Stimulated activated CD4-positive, alpha-beta T cell treated with anti-CD3 and anti-CD28 coated beads, Interleukin-2, amount 100 ng/mL, for 24 hours (primary cell): Measurements from ENCODE around the gene TRMT61A.

Experiments
- DNase-seq, 2 donors: peaks; one replicate each; pipeline ENCODE4 v3.0.0-alpha.2; 2020

The TRMT61A gene

DNA sequence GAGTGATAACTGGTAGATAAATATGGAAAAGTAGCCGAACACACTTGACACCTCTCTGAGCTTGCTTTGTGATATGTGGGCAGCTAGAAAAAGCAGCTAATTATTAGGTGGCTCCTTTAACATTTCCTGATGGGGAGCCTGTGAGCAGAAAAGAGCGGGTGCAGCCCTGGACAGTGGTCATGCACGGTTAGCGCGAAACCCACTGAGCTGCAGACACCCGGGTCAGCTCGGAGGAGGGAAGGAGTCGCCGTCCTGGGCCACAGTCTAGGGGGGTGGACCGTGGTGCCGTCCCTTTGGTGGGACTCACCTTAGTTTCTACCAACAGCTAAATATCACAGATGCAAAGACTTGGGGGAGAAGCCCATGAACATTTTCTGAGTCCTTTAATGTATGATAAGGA lies 40.4 kb downstream of the TRMT61A start:
- DNase-seq: no peak

DNA sequence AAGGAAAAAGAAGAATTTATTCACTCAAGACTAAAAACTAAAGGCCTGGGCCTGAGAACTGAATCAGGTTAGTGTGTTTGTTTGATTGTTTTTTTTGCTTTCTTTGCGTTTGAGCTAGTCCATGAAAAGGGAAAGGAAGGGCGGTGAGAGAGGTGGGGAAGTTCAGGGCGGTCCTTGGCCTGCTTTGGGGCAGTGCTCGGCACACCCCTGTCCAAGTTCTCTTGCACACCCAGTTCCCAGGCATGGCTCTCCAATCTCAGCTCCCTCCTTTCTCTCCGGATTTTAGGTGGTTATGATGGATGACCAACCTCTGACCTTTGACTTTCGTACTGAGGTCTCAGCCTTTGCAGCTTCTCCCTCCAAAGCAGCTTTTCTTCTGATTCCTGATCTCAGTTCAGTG lies 45.1 kb downstream of the TRMT61A start:
- no peak for DNase-seq

DNA sequence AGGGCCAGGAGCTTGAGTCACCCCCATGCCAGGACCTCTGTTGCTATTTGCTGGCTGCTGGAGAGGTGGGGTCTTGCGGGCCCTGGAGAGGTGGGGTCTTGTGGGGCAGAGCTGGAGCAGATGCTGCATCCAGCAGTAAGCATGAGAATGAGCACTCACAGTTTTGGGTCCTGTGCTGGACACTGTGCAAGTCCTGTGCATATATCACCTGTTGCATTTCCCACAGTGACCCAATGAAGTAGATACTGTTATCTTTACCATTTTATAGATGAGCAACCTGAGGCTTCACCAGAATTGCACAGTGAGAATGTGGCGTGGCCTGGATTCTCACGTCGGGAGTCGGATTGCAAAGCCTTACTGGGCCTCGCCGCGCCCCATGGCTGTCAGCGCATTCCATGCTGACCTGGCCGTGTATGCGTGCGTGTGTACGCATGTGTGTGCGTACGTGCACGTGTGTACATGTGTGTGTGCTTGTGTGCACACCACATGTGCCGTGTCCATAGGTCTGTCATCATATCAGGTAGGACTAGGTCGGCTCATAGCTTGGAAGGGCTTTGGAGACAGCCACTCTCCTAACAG lies 45.8 kb downstream of the TRMT61A start:
- no peak for DNase-seq

DNA sequence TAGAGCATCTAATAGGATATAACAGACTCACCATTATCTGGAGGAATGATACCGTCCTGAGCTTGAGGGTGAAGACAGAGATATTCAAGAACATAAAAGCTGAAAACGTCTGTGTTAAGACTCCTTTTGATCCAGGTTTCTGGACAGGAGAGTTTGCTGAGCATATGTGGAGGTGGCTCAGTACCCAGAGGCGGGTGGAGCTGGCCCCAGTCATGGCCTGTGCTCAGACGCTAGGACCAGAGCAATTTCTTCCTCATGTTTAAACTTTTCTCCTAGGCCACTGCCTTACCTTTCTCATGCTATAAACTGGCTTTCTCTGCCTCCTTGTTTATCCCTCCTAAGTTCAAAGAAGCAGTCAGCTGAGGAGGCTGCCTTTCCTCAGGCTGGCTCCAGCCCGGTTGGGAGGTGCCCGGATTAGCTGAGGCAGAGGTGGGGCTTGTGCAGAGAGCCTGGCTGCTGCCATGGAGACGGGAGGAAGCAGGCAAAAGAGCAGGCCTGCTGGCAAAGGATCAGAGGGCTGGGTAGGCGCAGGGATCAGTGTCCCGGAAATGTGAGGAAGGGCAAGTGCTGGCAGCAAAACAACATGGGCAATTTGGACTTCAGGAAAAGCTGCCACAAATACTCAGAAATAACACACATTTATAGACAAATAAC lies 47.5 kb downstream of the TRMT61A start:
- DNase-seq: no peak

DNA sequence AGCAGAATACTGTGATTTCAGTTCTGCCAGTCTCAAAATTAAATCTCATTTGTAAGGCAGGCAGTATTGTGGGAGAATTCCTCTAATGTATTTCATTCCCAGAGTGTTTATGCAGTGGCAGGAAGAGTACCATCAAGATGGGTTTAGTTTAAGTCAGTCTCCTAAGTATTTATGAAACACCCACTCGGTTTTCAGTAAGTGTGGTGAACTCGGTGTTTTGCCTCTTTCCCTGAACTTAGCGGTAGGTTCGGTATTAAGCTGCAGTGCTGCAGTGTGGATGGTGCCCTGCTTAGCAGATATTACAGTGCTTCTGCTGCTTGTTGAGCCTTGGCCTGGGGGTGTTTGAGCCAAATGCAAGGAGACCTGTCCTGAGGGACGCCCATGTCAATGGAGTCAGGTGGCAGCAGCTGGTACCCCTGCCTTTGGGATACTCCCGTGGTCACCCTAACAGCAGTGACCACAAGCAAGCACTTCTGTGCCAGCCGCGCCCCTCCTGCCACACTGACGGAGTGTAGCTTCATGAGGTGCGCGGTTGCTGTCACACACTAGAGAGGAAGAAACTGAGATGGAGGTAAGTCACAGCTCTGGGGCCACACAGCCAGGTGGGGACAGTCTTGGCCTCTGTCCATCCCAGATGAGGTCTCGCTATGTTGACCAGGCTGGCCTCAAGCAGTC lies 49.5 kb downstream of the TRMT61A start:
- no peak for DNase-seq

DNA sequence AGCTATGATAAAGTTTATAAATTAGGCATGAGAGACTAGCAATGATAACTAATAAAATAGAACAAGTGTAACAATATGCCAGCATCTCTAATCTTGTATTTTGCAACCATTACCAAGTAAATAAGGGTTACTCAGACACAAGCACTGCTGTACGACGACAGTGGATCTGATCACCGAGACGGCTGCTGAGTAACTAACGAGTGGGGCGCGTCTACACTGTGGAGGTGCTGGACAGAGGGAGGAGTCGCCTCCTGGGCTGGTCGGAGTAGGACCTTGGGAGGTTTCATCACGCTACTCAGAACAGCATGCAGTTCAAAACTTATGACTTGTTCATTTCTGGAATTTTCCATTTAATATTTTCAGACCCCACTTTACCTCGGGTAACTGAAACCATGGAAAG lies 52.2 kb downstream of the TRMT61A start:
- no peak for DNase-seq

DNA sequence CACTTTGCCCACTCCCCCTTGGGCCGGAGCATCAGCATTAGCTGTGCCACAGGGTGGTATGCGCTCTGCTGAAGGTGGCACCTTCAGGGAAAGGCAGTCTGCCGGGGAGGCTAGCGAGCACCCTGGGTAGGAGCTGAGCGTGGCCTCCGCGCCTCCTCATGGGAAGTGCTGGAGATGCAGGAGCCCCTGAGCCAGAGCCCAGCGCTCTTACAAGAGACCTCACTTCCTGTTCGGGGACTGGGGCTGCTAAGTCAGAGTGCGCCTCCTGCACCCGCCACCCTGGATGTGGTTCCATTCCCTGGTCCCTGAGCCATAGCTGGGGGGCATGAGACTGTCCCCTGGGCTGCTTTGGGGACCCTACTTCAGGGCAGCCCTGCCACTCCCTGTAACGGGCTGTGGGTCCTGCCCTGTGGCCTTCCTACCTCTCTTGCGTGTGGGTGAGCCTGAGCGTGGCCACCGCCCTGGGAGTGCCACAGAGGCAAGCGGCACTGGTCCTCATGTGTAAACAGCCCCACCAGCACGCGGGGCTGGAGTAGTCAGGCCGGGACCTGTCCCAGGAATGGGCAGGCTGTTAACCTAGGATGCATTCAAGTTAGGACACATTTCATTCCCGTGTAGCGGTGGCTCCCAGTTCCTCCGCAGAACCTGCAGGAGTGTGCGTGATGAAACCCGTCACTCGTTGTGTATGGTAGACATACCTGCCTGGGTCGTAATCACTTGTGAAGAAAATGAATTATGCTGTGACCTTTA lies 53.1 kb downstream of the TRMT61A start:
- no peak for DNase-seq

DNA sequence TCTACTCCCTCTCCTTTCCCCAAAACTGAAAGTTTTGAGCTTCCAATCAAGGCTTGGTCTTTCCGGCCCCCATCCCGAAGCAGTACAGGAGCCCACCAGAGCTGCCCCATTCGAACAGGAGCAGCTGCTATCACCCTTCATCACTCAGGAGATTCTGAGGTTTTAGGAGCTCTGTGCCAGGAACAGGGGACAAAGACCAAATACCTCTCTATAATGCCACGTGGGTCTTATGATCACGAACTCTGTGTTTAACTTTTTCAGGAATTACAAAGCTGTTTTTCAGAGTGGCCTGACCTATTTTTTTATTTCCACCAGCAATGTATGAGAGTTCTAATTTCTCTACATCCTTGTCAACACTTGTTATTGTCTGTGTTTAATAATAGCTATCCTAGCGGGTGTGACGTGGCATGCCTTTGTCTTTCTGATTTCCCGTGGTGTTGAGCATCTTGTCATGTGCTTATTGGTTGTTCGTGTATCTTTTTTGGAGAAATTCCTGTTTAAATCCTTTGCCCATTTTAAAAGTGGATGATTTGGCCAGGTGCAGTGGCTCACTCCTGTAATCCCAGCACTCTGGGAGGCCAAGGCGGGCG lies 55.4 kb downstream of the TRMT61A start:
- no peak for DNase-seq
